ENCODE measurements around the gene MUL1. TPM values are rescaled to one million over a fixed set of nuclear protein-coding genes. Genes with fewer than 3 reads are reported as not detected.
"Not testable (repeated sequence)": the region's sequence is repeated elsewhere in the genome, so short reads cannot be mapped to it uniquely, and the experiment has no call there.

Gene MUL1
- total RNA-seq, 2 experiments from 2014 or later: 14.9 to 19.5 TPM

- ATAC-seq: no peak
- peaks cover 15% of the 10 kb centered on the region for H3K36me3 Mint-ChIP-seq
Measured at GRCh38 chr1:20499105-20499504, 8.8 kb downstream of the MUL1 start.

GRCh38 chr1:20498116-20498515 lies 9.8 kb downstream of the MUL1 start:
- Mint-ChIP-seq H3K9me3 (ENCODE audit: low read depth) (no peaks in the 10 kb centered on the region), H3K4me3 (no peak overlapping the region), H3K4me1 (peaks cover 11% of the 10 kb centered on the region), H3K36me3 (peaks cover 15% of the 10 kb centered on the region), H3K27ac (no peak overlapping the region), H3K27me3 (peaks cover 3% of the 10 kb centered on the region)
- ATAC-seq (no peak), DNase-seq (no peak)
- CTCF ChIA-PET: interaction anchor here (1.5 kb wide), 1 partner anchor 285 kb away, joined by 6 read pairs; no protein-coding TSS in a partner anchor

More at GRCh38 chr1:20499105-20499504, 8.8 kb downstream of the MUL1 start:
- no peak overlapping the region for H3K4me3 Mint-ChIP-seq
- H3K27me3 Mint-ChIP-seq: no peaks in the 10 kb centered on the region
- no peak overlapping the region for H3K27ac Mint-ChIP-seq
- no peaks in the 10 kb centered on the region for H3K9me3 Mint-ChIP-seq (ENCODE audit: low read depth)
- CTCF ChIA-PET: interaction anchor here (1.1 to 1.5 kb wide), 2 partner anchors 283 to 286 kb away, joined by 3 to 6 read pairs; no protein-coding TSS in a partner anchor
- H3K4me1 Mint-ChIP-seq: peaks cover 11% of the 10 kb centered on the region
- DNase-seq: no peak

- CTCF ChIA-PET: interaction anchor here (1.5 kb wide), 1 partner anchor 285 kb away, joined by 6 read pairs; no protein-coding TSS in a partner anchor
- Mint-ChIP-seq H3K27ac (no peak overlapping the region), H3K36me3 (peaks cover 15% of the 10 kb centered on the region), H3K4me1 (peaks cover 11% of the 10 kb centered on the region), H3K27me3 (peaks cover 9% of the 10 kb centered on the region), H3K9me3 (ENCODE audit: low read depth) (no peaks in the 10 kb centered on the region), H3K4me3 (no peak overlapping the region)
- ATAC-seq (no peak), DNase-seq (no peak)
Measured at GRCh38 chr1:20497506-20497905, 10.4 kb downstream of the MUL1 start.

- CTCF ChIA-PET: interaction anchor here (1.2 kb wide), 1 partner anchor 282 kb away, joined by 3 read pairs; no protein-coding TSS in a partner anchor
- not testable (repeated sequence) for H3K4me3 Mint-ChIP-seq; ATAC-seq; DNase-seq; H3K9me3 Mint-ChIP-seq (ENCODE audit: low read depth); H3K27me3 Mint-ChIP-seq
- Mint-ChIP-seq H3K36me3 (peaks cover 15% of the 10 kb centered on the region), H3K4me1 (peaks cover 11% of the 10 kb centered on the region), H3K27ac (peak overlapping the region; percentile 29)
Measured at GRCh38 chr1:20496725-20497383, 11.1 kb downstream of the MUL1 start.

- Mint-ChIP-seq H3K36me3 (peaks cover 12% of the 10 kb centered on the region), H3K9me3 (ENCODE audit: low read depth) (no peaks in the 10 kb centered on the region), H3K4me3 (no peak overlapping the region), H3K4me1 (peaks cover 11% of the 10 kb centered on the region), H3K27ac (no peak overlapping the region), H3K27me3 (peaks cover 10% of the 10 kb centered on the region)
- DNase-seq (no peak), ATAC-seq (no peak)
- CTCF ChIA-PET: interaction anchor here (0.8 to 3.3 kb wide), 3 partner anchors 280 to 284 kb away, joined by 3 to 43 read pairs (median 3); no protein-coding TSS in a partner anchor
Measured at GRCh38 chr1:20496241-20496661, 11.7 kb downstream of the MUL1 start.

GRCh38 chr1:20495661-20496060 lies 12.3 kb downstream of the MUL1 start:
- Mint-ChIP-seq H3K4me1 (peaks cover 11% of the 10 kb centered on the region), H3K9me3 (ENCODE audit: low read depth) (no peaks in the 10 kb centered on the region), H3K27me3 (peaks cover 10% of the 10 kb centered on the region), H3K4me3 (no peak overlapping the region), H3K36me3 (peaks cover 10% of the 10 kb centered on the region), H3K27ac (no peak overlapping the region)
- no peak for ATAC-seq
- CTCF ChIA-PET: interaction anchor here (0.8 to 3.9 kb wide), 6 partner anchors 13 to 283 kb away, joined by 3 to 43 read pairs (median 18); partner anchors contain the start of gene MUL1
- DNase-seq: no peak

- CTCF ChIA-PET: interaction anchor here (0.6 to 4.9 kb wide), 20 partner anchors 8 to 577 kb away, joined by 3 to 43 read pairs (median 6); partner anchors contain the start of genes CAMK2N1, MUL1 and PINK1
- Mint-ChIP-seq H3K9me3 (ENCODE audit: low read depth) (no peaks in the 10 kb centered on the region), H3K36me3 (peaks cover 6% of the 10 kb centered on the region), H3K27ac (no peak overlapping the region), H3K4me1 (peaks cover 11% of the 10 kb centered on the region), H3K27me3 (peaks cover 13% of the 10 kb centered on the region), H3K4me3 (no peak overlapping the region)
- DNase-seq (no peak), ATAC-seq (no peak)
Measured at GRCh38 chr1:20494609-20495311, 13.2 kb downstream of the MUL1 start.

- CTCF ChIA-PET: interaction anchor here (0.6 to 4.9 kb wide), 24 partner anchors 8 to 576 kb away, joined by 3 to 43 read pairs (median 6); partner anchors contain the start of genes CAMK2N1, MUL1 and PINK1
- peak; percentile 77 for ATAC-seq
- Mint-ChIP-seq H3K4me3 (no peak overlapping the region), H3K9me3 (ENCODE audit: low read depth) (no peaks in the 10 kb centered on the region), H3K27ac (no peak overlapping the region), H3K36me3 (peaks cover 4% of the 10 kb centered on the region), H3K27me3 (peaks cover 20% of the 10 kb centered on the region), H3K4me1 (peaks cover 11% of the 10 kb centered on the region)
- DNase-seq: peak; percentile 85
Measured at GRCh38 chr1:20493839-20494608, 13.9 kb downstream of the MUL1 start.

- ATAC-seq (no peak), DNase-seq (no peak)
- H3K9me3 Mint-ChIP-seq (ENCODE audit: low read depth): no peaks in the 10 kb centered on the region
- peaks cover 28% of the 10 kb centered on the region for H3K27me3 Mint-ChIP-seq
- no peak overlapping the region for H3K4me3 Mint-ChIP-seq
- no peak overlapping the region for H3K27ac Mint-ChIP-seq
- CTCF ChIA-PET: interaction anchor here (1.0 to 4.9 kb wide), 18 partner anchors 10 to 575 kb away, joined by 3 to 43 read pairs (median 6); partner anchors contain the start of gene MUL1
- H3K4me1 Mint-ChIP-seq: peaks cover 11% of the 10 kb centered on the region
- H3K36me3 Mint-ChIP-seq: peaks cover 3% of the 10 kb centered on the region
Measured at GRCh38 chr1:20493309-20493708, 14.6 kb downstream of the MUL1 start.

GRCh38 chr1:20492751-20493150 lies 15.2 kb downstream of the MUL1 start:
- DNase-seq: no peak

GRCh38 chr1:20491866-20492265 lies 16.1 kb downstream of the MUL1 start:
- no peak for ATAC-seq
- no peak for DNase-seq
- H3K27me3 Mint-ChIP-seq: peaks cover 42% of the 10 kb centered on the region
- CTCF ChIA-PET: interaction anchor here (1.6 to 4.9 kb wide), 4 partner anchors 16 to 279 kb away, joined by 6 to 36 read pairs (median 14); partner anchors contain the start of gene MUL1
- no peaks in the 10 kb centered on the region for H3K36me3 Mint-ChIP-seq
- H3K9me3 Mint-ChIP-seq (ENCODE audit: low read depth): no peaks in the 10 kb centered on the region
- H3K4me3 Mint-ChIP-seq: no peak overlapping the region
- peaks cover 10% of the 10 kb centered on the region for H3K4me1 Mint-ChIP-seq
- no peak overlapping the region for H3K27ac Mint-ChIP-seq

More at GRCh38 chr1:20492751-20493150, 15.2 kb downstream of the MUL1 start:
- no peak overlapping the region for H3K27ac Mint-ChIP-seq
- peaks cover 3% of the 10 kb centered on the region for H3K36me3 Mint-ChIP-seq
- H3K4me1 Mint-ChIP-seq: peaks cover 11% of the 10 kb centered on the region
- ATAC-seq: no peak
- no peak overlapping the region for H3K4me3 Mint-ChIP-seq
- CTCF ChIA-PET: interaction anchor here (1.2 to 4.9 kb wide), 5 partner anchors 16 to 280 kb away, joined by 3 to 36 read pairs (median 11); partner anchors contain the start of gene MUL1
- peaks cover 33% of the 10 kb centered on the region for H3K27me3 Mint-ChIP-seq
- no peaks in the 10 kb centered on the region for H3K9me3 Mint-ChIP-seq (ENCODE audit: low read depth)

- CTCF ChIA-PET: interaction anchor here (1.6 to 4.9 kb wide), 3 partner anchors 114 to 278 kb away, joined by 6 to 36 read pairs (median 11); no protein-coding TSS in a partner anchor
- Mint-ChIP-seq H3K4me3 (no peak overlapping the region), H3K27ac (no peak overlapping the region), H3K36me3 (no peaks in the 10 kb centered on the region), H3K9me3 (ENCODE audit: low read depth) (no peaks in the 10 kb centered on the region), H3K4me1 (peaks cover 3% of the 10 kb centered on the region), H3K27me3 (peaks cover 43% of the 10 kb centered on the region)
- ATAC-seq (no peak), DNase-seq (no peak)
Measured at GRCh38 chr1:20491178-20491577, 16.8 kb downstream of the MUL1 start.
